Measurements from ENCODE around the gene CAVIN2.

DNA sequence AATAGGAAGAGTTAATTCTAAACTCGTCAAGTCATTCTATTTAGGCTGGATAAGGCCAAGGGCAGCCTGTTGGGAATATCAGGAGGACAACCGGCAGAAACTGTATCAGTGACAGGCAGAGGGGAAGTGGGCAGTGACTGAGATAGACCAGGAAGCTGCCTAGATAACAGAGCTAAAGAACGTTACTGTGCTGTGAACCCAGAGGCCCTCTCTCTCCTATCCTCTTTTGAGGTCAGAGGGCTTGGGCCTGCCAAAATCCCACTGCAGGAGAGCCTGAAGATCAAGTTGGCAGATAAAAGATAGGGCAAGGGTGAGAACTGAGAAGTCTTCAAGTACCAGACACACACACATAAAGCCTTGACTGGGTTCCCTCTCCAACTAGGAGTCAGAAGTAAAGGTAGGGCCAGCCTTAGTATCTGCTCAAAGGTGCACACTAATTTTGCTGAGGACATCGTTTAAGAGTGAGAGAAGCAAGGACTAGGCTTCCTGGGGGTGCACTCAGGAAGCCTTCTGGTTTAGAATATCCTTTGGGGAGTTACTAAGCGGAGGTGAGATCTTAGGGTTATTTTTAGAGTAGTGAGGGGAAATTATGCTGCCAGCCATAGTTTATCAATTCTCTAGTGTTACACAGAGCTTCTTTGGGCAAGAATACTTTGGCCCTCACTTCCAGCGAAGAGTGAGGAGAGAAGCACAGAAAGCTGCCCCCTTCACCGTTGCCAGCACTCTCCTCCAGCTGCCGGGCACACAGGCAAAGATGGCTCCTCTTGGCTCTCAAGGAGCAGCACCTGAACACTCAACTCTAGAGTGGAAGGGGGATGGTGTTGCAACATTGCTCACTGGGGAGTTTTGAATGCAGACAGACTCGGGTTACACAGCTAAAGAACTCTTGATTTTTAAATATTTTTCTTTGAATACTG, 9.8 kb downstream of the CAVIN2 start:
- TF ChIP-seq EP300 (IDR thresholded peaks at IDR 0.05) (no peak), POLR2AphosphoS5 (IDR thresholded peaks at IDR 0.05) (peak in 1 of 2 donors; percentile 7)
- TF ChIP-seq, protein P1, sequence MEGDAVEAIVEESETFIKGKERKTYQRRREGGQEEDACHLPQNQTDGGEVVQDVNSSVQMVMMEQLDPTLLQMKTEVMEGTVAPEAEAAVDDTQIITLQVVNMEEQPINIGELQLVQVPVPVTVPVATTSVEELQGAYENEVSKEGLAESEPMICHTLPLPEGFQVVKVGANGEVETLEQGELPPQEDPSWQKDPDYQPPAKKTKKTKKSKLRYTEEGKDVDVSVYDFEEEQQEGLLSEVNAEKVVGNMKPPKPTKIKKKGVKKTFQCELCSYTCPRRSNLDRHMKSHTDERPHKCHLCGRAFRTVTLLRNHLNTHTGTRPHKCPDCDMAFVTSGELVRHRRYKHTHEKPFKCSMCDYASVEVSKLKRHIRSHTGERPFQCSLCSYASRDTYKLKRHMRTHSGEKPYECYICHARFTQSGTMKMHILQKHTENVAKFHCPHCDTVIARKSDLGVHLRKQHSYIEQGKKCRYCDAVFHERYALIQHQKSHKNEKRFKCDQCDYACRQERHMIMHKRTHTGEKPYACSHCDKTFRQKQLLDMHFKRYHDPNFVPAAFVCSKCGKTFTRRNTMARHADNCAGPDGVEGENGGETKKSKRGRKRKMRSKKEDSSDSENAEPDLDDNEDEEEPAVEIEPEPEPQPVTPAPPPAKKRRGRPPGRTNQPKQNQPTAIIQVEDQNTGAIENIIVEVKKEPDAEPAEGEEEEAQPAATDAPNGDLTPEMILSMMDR (IDR thresholded peaks at IDR 0.05), result no peak

Measured in esophagus muscularis mucosa (tissue), 4 donors.